ENCODE results near the gene CCDC167.
"Not testable (repeated sequence)": the region's sequence is repeated elsewhere in the genome, so short reads cannot be mapped to it uniquely, and the experiment has no call there.

DNA sequence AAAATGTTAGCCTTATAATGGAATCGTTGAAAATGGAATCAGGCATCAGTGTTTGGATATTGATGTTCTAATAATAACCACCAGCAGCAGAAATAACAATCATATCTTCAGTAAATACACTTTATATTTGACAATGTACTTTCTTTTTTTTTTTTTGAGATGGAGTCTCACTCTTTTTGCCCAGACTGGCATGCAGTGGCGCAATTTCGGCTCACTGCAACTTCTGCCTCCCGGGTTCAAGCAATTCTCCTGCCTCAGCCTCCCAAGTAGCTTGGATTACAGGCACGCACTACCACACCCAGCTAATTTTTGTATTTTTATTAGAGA, 56.5 kb downstream of the CCDC167 start:
- not testable (repeated sequence) for TF ChIP-seq POLR2A (IDR thresholded peaks at IDR 0.05)
- TF ChIP-seq, protein P1, sequence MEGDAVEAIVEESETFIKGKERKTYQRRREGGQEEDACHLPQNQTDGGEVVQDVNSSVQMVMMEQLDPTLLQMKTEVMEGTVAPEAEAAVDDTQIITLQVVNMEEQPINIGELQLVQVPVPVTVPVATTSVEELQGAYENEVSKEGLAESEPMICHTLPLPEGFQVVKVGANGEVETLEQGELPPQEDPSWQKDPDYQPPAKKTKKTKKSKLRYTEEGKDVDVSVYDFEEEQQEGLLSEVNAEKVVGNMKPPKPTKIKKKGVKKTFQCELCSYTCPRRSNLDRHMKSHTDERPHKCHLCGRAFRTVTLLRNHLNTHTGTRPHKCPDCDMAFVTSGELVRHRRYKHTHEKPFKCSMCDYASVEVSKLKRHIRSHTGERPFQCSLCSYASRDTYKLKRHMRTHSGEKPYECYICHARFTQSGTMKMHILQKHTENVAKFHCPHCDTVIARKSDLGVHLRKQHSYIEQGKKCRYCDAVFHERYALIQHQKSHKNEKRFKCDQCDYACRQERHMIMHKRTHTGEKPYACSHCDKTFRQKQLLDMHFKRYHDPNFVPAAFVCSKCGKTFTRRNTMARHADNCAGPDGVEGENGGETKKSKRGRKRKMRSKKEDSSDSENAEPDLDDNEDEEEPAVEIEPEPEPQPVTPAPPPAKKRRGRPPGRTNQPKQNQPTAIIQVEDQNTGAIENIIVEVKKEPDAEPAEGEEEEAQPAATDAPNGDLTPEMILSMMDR (IDR thresholded peaks at IDR 0.05) = not testable (repeated sequence)
